ENCODE results near the gene ZFP42. TPM values are rescaled to one million over a fixed set of nuclear protein-coding genes. Genes with fewer than 3 reads are reported as not detected.
"Not testable (repeated sequence)": the region's sequence is repeated elsewhere in the genome, so short reads cannot be mapped to it uniquely, and the experiment has no call there.

The ZFP42 gene
- not detected in 2 replicates for total RNA-seq (2014; rRNA removed; shearing (Covaris generic))

DNA sequence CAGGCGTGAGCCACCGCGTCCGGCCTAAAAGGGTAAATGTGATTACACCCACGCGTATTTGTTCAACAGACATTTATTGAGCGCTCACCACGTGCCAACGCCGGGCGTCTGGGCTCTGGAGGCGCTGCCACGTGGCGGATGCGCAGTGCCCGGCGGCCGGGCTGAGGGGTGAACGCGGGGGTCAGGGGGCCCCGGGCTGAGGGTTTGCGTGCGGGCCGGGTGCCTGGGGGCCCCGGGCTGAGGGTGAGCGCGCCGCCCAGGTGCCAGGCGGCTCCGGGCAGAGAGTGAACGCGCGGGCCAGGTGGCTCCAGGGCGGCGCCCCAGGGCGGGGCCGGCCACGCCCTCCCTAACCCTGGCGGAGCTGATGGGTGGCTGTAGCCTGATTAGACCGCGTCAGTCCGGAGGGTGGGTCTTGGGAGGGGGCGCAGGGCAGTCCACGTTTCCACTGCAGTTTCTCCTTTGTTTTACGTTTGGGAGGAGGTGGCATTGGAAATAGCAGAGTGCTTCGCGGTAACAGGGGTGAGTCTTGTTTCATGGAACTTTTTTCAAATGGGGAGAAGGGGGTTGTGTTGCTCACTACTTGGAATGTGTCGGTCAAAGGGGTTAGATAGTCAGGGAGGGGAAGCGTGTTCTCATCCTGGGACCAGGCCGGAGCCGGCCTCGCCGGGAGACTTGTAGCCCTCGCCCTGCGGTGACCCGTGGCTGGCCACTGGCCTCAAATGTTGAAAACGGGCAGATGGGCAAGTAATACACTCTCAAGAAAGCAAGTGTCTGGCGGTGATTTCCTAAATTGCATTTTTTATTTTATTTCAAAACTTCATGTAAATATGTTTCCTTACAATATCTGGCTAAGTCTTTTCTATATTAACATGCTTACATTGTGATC, at the start of gene ZFP42:
TSS of gene ZFP42 (plus strand) at position 450 of the 886 bp plus-strand sequence. CDS start 7,037 bp downstream, outside the sequence.
- no peak within 1 kb of the TSS for H3K27ac ChIP-seq
- no peaks in the 10 kb centered on the region for H3K27me3 ChIP-seq (replicated peaks)
- H3K4me3 ChIP-seq: no peak within 1 kb of the TSS
- no peaks in the 10 kb centered on the region for H3K4me1 ChIP-seq (replicated peaks)
- H3K9me3 ChIP-seq (replicated peaks): no peaks in the 10 kb centered on the region
- DNase-seq (ENCODE audit: low read depth in 1 of 2, low spot score in 2 of 2): no peak
- H3K36me3 ChIP-seq: no peaks in the 10 kb centered on the region

DNA sequence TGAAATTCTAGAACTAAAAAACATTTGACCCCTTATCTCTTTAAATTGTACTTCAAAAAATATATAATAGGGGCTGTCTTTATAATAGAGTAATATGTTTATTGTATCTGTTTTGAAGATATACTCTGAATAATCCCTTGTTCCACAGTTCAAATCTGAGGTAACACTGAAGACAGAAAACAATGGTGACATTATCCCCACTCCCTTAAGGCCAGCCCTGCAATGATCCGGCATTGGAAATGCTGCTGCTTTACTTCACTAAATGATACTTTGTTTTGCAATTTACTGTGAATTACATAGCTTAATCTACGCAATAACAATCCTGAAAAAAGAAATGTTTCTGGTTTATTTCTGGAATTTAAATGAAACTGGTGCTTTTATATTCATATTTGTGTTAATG, 34.4 kb upstream of the ZFP42 start:
- no peaks in the 10 kb centered on the region for H3K4me1 ChIP-seq (replicated peaks)
- H3K27ac ChIP-seq: no peak overlapping the region
- no peaks in the 10 kb centered on the region for H3K9me3 ChIP-seq (replicated peaks)
- DNase-seq (ENCODE audit: low read depth in 1 of 2, low spot score in 2 of 2): no peak
- no peaks in the 10 kb centered on the region for H3K27me3 ChIP-seq (replicated peaks)
- H3K4me3 ChIP-seq: no peak overlapping the region
- H3K36me3 ChIP-seq: no peaks in the 10 kb centered on the region

DNA sequence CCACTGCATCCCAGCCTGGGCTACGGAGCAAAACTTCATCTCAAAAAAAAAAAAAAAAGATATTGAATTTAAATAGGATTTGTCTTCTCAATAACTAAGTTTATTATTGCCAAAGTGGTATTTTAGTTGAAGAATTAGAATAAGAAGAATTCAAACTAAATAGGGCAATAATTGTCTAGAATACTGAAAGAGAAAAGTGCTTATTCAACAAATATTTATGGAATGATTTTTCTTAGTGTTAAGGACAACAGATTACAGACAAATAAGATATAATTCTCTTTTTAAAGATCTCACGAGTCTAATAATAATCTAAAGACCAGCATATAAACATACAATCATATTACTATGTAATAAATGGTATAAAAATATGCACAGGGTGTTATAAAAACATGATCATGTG, 33.6 kb upstream of the ZFP42 start:
- Histone ChIP-seq H3K27me3 (replicated peaks) (no peaks in the 10 kb centered on the region), H3K9me3 (replicated peaks) (no peaks in the 10 kb centered on the region), H3K4me1 (replicated peaks) (no peaks in the 10 kb centered on the region), H3K36me3 (no peaks in the 10 kb centered on the region), H3K27ac (no peak overlapping the region), H3K4me3 (no peak overlapping the region)
- no peak for DNase-seq (ENCODE audit: low read depth in 1 of 2, low spot score in 2 of 2)

DNA sequence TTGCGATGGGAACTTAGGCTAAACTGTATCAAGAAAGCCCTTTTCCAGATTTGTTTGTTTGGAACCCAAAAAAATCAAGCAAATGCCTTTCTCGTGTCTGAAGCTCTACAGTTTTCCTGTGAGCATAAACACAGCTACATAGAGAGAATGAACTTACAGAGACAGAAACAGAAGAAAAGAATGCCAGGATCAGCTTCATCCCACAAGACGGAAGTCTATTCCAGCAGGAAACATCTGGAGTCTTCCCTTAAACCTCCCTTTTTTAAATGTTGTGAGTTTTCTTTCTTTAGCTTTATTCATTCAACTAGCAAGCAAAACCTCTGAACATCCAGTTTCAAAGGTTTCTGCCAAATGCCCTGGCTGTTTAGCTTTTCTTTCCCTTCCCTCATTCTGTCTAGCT, 32.6 kb upstream of the ZFP42 start:
- Histone ChIP-seq H3K27me3 (replicated peaks) (no peaks in the 10 kb centered on the region), H3K36me3 (no peaks in the 10 kb centered on the region), H3K4me3 (no peak overlapping the region), H3K4me1 (replicated peaks) (no peaks in the 10 kb centered on the region), H3K9me3 (replicated peaks) (no peaks in the 10 kb centered on the region), H3K27ac (no peak overlapping the region)
- no peak for DNase-seq (ENCODE audit: low read depth in 1 of 2, low spot score in 2 of 2)

DNA sequence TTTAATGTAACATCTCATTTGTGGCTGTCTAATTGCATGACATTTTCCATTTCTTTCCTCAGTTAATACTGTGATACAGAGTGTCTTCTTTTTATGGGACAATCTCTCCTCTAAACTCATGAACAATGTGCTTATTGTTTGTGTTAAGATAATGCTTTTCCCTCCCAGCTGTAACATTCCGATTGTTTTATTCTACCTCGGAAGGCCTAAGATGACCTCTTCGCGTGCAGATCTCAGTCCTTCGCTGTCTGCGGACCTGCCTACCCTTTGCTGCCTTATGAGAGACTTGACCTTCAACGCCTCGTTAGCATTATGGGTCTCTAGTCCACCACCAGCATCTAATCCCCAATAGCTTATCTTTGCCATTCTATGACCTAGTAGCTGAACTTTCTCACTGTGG, 29.8 kb upstream of the ZFP42 start:
- no peaks in the 10 kb centered on the region for H3K36me3 ChIP-seq
- no peaks in the 10 kb centered on the region for H3K27me3 ChIP-seq (replicated peaks)
- no peak overlapping the region for H3K4me3 ChIP-seq
- H3K9me3 ChIP-seq (replicated peaks): no peaks in the 10 kb centered on the region
- H3K27ac ChIP-seq: no peak overlapping the region
- H3K4me1 ChIP-seq (replicated peaks): no peaks in the 10 kb centered on the region
- no peak for DNase-seq (ENCODE audit: low read depth in 1 of 2, low spot score in 2 of 2)

DNA sequence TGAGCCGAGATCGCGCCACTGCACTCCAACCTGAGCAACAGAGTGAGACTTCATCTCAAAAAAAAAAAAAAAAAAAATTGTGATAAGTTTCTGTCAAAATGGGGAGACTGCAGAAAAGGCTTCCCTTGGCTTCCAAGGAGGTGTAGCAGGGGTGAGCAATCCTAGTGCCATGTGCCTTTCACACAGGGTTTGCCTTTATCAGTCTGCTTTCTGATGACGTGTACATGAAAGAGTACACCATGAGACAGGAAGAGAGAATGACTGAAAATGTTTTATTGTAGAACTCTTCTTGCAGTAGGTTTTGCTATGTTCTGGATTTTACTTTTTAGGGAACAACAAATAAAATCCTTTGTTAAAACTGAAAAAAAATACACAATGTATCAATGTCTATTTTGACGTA, 23.4 kb upstream of the ZFP42 start:
- no peaks in the 10 kb centered on the region for H3K4me1 ChIP-seq (replicated peaks)
- DNase-seq (ENCODE audit: low read depth in 1 of 2, low spot score in 2 of 2): no peak
- H3K27me3 ChIP-seq (replicated peaks): no peaks in the 10 kb centered on the region
- H3K4me3 ChIP-seq: no peak overlapping the region
- no peak overlapping the region for H3K27ac ChIP-seq
- H3K9me3 ChIP-seq (replicated peaks): no peaks in the 10 kb centered on the region
- no peaks in the 10 kb centered on the region for H3K36me3 ChIP-seq

DNA sequence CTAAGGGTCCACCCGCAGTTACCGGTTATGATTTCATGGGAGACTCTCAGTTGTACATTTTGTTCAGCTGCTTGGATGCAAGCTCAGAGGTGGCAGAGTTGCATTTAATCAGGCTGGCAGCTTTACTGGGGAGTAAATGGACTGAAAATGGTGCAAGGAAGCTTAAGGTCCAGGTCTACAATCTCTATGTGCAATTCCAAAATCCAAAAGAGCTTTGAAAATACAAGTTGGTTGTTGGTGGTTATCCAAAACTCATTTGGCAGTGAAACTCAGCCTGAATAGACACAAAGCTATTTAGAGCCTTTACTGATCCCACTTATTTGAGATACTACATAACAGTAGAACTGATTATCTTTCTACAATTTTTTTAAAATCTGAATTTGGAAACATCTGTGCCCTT, 11.8 kb upstream of the ZFP42 start:
- Histone ChIP-seq H3K27me3 (replicated peaks) (no peaks in the 10 kb centered on the region), H3K9me3 (replicated peaks) (no peaks in the 10 kb centered on the region), H3K36me3 (no peaks in the 10 kb centered on the region), H3K4me1 (replicated peaks) (no peaks in the 10 kb centered on the region), H3K4me3 (no peak overlapping the region), H3K27ac (no peak overlapping the region)
- DNase-seq (ENCODE audit: low read depth in 1 of 2, low spot score in 2 of 2): no peak

DNA sequence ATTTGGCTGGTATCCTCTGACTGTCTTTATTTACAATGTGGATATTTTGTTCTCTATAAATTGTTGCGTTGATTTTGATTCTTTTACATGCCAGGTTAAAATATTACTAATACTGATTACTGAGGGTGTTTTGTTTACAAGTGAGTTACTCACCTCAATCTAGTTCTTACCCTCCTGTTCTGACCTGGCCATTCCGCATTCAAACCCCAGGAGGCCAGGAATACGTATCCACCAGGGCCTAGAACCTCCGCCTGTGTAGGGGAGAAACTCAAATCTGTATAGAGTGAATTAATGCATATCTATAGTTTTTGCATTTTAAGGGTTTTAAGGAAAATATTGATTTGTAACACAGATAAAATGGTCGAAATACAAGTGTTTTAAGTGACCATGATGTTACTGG, 2.6 kb upstream of the ZFP42 start:
- H3K27ac ChIP-seq: no peak overlapping the region
- no peak overlapping the region for H3K4me3 ChIP-seq
- H3K27me3 ChIP-seq (replicated peaks): no peaks in the 10 kb centered on the region

DNA sequence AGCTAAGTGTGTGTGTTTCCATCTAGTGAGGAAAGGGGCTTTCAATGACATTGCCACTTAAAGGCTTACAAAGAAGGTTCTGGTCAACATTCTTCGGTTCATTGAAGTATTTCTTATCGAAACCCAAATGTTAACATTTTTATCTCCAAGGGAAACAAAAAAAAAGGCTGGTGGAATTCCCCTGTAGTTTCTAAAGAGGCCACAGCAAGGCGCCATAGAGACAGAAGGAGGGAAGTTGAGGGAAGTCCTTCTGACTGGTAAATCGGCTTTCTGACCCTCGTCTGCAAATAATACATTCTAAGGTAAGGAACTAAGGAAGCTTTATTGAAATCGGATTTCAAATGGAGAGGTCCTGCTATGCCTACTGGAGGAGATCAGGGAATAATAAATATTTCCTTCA, 1.7 kb upstream of the ZFP42 start:
- Histone ChIP-seq H3K9me3 (replicated peaks) (peaks cover 3% of the 10 kb centered on the region; the same call in 1 of the 2 replicates), H3K27ac (no peak overlapping the region), H3K4me1 (replicated peaks) (no peaks in the 10 kb centered on the region), H3K27me3 (replicated peaks) (no peaks in the 10 kb centered on the region), H3K4me3 (no peak overlapping the region), H3K36me3 (no peaks in the 10 kb centered on the region)
- no peak for DNase-seq (ENCODE audit: low read depth in 1 of 2, low spot score in 2 of 2)

More for the DNA sequence above, 2.6 kb upstream of the ZFP42 start:
- no peak for DNase-seq (ENCODE audit: low read depth in 1 of 2, low spot score in 2 of 2)
- Histone ChIP-seq H3K4me1 (replicated peaks) (no peaks in the 10 kb centered on the region), H3K36me3 (no peaks in the 10 kb centered on the region), H3K9me3 (replicated peaks) (peaks cover 3% of the 10 kb centered on the region; the same call in 1 of the 2 replicates)

DNA sequence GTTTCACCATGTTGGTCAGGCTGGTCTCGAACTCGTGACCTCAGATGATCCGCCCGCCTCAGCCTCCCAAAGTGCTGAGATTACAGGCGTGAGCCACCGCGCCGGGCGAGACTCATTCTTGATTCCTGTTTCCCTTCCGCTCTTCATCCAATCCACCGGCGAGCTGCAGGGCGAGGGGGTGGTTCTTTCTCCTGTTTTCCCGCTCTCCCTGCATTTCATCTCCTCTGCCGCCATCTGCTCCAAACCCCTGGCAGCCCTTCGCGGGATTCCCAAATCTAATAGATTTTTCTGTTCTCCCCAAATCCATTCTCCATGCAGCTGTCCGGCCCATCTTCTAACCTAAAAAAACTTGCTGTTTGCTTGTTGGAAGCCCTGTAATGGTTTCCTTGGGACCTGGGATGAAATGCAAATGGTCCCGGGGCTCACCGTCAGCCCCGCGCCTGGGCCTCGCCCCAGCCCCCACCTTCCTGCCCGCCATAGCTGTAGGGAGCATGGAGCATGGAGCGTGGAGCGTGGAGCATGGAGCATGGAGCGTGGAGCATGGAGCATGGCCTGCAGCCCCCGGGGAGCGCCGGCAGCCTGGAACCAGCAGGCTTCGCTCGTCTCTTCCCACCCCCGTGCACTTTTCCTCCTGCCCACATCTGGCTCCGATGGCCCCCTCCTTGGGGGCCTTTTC, 1.1 kb downstream of the ZFP42 start:
- Histone ChIP-seq H3K9me3 (replicated peaks) (no peaks in the 10 kb centered on the region), H3K4me3 (no peak overlapping the region), H3K4me1 (replicated peaks) (no peaks in the 10 kb centered on the region), H3K27ac (no peak overlapping the region), H3K36me3 (no peaks in the 10 kb centered on the region), H3K27me3 (replicated peaks) (no peaks in the 10 kb centered on the region)
- no peak for DNase-seq (ENCODE audit: low read depth in 1 of 2, low spot score in 2 of 2)

DNA sequence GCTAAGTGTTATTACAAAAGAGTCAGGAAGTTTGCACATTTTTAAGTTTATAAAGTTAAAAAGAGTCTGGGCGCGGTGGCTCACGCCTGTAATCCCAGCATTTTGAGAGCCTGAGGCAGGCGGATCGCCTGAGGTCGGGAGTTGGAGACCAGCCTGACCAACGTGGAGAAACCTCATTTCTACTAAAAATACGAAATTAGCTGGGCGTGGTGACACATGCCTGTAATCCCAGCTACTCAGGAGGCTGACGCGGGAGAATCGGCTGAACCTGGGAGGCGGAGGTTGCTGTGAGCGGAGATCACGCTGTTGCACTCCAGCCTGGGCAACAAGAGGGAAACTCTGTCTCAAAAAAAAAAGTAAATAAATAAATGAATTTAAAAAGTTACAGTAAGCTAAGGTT, 2.4 kb downstream of the ZFP42 start:
- H3K4me3 ChIP-seq; H3K4me1 ChIP-seq (replicated peaks); H3K27me3 ChIP-seq (replicated peaks); H3K36me3 ChIP-seq; DNase-seq (ENCODE audit: low read depth in 1 of 2, low spot score in 2 of 2); H3K9me3 ChIP-seq (replicated peaks); H3K27ac ChIP-seq: not testable (repeated sequence)

DNA sequence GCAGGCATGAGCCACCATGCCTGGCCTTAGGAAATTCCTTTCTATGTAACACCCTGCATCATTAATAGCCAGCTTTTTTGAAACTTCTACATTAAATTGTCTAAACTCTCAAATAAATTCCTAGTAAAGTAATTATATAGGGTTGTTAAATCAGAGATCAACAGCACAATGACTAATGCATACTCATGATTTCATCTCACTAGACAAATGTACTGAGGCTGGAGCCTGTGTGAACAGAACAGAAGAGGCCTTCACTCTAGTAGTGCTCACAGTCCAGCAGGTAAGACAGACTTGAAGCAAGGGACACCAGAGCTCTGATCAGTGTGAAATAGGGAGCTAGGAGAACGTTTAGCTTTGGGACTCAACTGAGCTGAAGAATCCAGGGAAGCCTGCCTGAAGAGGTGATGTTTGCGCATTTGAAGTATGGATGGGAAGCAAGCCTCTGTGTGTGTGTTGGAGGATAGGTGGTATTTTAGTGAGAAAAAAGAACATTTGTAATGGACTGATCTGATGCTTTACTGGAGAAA, 3.9 kb downstream of the ZFP42 start:
- no peaks in the 10 kb centered on the region for H3K36me3 ChIP-seq
- no peak overlapping the region for H3K27ac ChIP-seq

DNA sequence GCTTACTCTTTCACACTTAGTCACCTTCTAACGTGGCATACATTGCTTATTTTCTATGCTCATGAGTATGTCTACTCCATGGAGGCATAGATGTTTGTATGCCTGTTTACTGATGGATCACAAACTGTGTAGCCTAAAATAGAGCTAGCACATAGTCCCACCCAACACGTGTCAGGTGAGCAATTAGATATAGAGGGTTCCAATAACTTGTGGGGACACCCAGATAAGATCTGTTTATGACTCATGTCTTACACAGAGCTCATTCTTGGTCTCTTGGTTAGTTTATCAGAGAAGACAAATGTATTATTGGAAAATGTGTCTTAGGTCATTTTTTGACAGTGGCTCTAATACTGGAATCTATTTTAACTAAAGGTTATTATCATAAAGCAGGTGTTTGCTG, 6.8 kb downstream of the ZFP42 start:
- no peaks in the 10 kb centered on the region for H3K9me3 ChIP-seq (replicated peaks)

More for the DNA sequence above, 3.9 kb downstream of the ZFP42 start:
- H3K27me3 ChIP-seq (replicated peaks): no peaks in the 10 kb centered on the region
- H3K9me3 ChIP-seq (replicated peaks): no peaks in the 10 kb centered on the region
- H3K4me3 ChIP-seq: no peak overlapping the region
- H3K4me1 ChIP-seq (replicated peaks): no peaks in the 10 kb centered on the region
- DNase-seq (ENCODE audit: low read depth in 1 of 2, low spot score in 2 of 2): no peak

DNA sequence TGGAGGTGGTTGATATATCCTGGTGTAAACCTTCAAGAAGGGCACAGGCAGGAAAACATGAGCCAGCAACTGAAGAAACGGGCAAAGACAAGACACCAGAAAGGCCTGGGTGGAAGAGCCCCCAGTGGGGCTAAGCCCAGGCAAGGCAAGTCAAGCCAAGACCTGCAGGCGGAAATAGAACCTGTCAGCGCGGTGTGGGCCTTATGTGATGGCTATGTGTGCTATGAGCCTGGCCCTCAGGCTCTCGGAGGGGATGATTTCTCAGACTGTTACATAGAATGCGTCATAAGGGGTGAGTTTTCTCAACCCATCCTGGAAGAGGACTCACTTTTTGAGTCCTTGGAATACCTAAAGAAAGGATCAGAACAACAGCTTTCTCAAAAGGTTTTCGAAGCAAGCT, 7.2 kb downstream of the ZFP42 start:
- H3K27ac ChIP-seq: no peak overlapping the region
- no peaks in the 10 kb centered on the region for H3K9me3 ChIP-seq (replicated peaks)
- H3K27me3 ChIP-seq (replicated peaks): no peaks in the 10 kb centered on the region
- DNase-seq (ENCODE audit: low read depth in 1 of 2, low spot score in 2 of 2): no peak
- H3K36me3 ChIP-seq: no peaks in the 10 kb centered on the region
- H3K4me1 ChIP-seq (replicated peaks): no peaks in the 10 kb centered on the region
- H3K4me3 ChIP-seq: no peak overlapping the region

More for the DNA sequence above, 6.8 kb downstream of the ZFP42 start:
- DNase-seq (ENCODE audit: low read depth in 1 of 2, low spot score in 2 of 2): no peak
- Histone ChIP-seq H3K4me1 (replicated peaks) (no peaks in the 10 kb centered on the region), H3K4me3 (no peak overlapping the region), H3K27ac (no peak overlapping the region), H3K27me3 (replicated peaks) (no peaks in the 10 kb centered on the region), H3K36me3 (no peaks in the 10 kb centered on the region)

All from SJSA1 (cell line).